A673 (cell line): Measurements from ENCODE around the gene EEIG2.

Source experiments
- CTCF ChIP-seq: fragments of 300-800, 200-600 bp; sonication (generic); conservative IDR thresholded peaks from 2 replicates; pipeline ENCODE4 v1.5.1; 2017; ENCODE audit warnings: low read depth, mild to moderate bottlenecking, antibody characterized with exemption, low read length, moderate library complexity, mixed read lengths
- EZH2 ChIP-seq: fragments of 200-600 bp; sonication (generic); IDR thresholded peaks from 2 replicates; pipeline ENCODE4 v1.6.1; 2017; ENCODE audit warnings: borderline replicate concordance, low read depth, mild to moderate bottlenecking, mixed read lengths, antibody characterized with exemption, low read length; ENCODE audit not compliant: poor library complexity, severe bottlenecking

GRCh38 chr1:108563808-108564207 lies 3.9 kb downstream of the EEIG2 start:
- TF ChIP-seq EZH2 (no peak), CTCF (no peak)
